B cell (primary cell): Measurements from ENCODE around the gene PFDN2. TPM values are rescaled to one million over a fixed set of nuclear protein-coding genes. Genes with fewer than 3 reads are reported as not detected.

Experiments
- ATAC-seq: fragments of 200-7000 bp; cut with Tn5 transposase; one replicate; pipeline ENCODE4 v1.10.0; 2021; ENCODE audit warnings: low read depth, mild to moderate bottlenecking, moderate number of reproducible peaks, moderate library complexity
- CTCF ChIA-PET: fragments of 350-600 bp; sonication (Branson Sonifier 250); formaldehyde crosslinking; loops from one replicate; lab custom pipeline; 2021; ENCODE audit warnings: antibody characterized with exemption, inconsistent platforms; lab: Charles Lee
- POLR2A ChIA-PET: fragments of 350-600 bp; sonication (Branson Sonifier 250); formaldehyde crosslinking; loops from one replicate; lab custom pipeline; 2021; ENCODE audit warnings: antibody characterized with exemption; lab: Charles Lee
- DNase-seq: peaks from one replicate; pipeline ENCODE4 v3.0.0; 2013
- H2AFZ ChIP-seq: 2 replicates; pipeline ENCODE4 v1.6.1; 2012; ENCODE audit warnings: mild to moderate bottlenecking, low read depth, low read length; ENCODE audit not compliant: insufficient read depth, poor library complexity, severe bottlenecking
- H3K27ac ChIP-seq, 2 donors: 1 replicate in 1 of 2; 2 replicates in 1 of 2; pipeline ENCODE4 v1.5.1; 2012 to 2013; ENCODE audit warnings: low read length in 2 of 2, mild to moderate bottlenecking in 2 of 2, moderate library complexity in 1 of 2
- H3K27me3 ChIP-seq, 4 experiments: fragments of 200-600 bp in 1 of 4; sonication (generic) in 1 of 4; replicated peaks in 1 of 4; 1 replicate in 2 of 4; 2 replicates in 2 of 4; pipeline versions ENCODE4 v1.6.1 to v1.7.0; 2013 to 2016; ENCODE audit warnings: low read length in 3 of 4, mild to moderate bottlenecking in 2 of 4, mixed read lengths in 1 of 4, moderate library complexity in 1 of 4; ENCODE audit not compliant: insufficient read depth in 4 of 4, control insufficient read depth in 3 of 4; ENCODE audit errors: control extremely low read depth in 1 of 4
- H3K36me3 ChIP-seq, 2 experiments: replicated peaks in 1 of 2; 1 replicate in 1 of 2; 2 replicates in 1 of 2; pipeline versions ENCODE4 v1.6.1 to v1.7.1; 2013; ENCODE audit warnings: low read length in 1 of 2; ENCODE audit not compliant: insufficient read depth in 2 of 2, control insufficient read depth in 1 of 2; ENCODE audit errors: control extremely low read depth in 1 of 2, extremely low read depth in 1 of 2
- H3K4me1 ChIP-seq, 2 donors: fragments of 200-600 bp in 1 of 2; sonication (generic) in 1 of 2; 1 replicate in 1 of 2; 2 replicates in 1 of 2; pipeline versions ENCODE4 v1.5.1 to v1.6.1; 2013 to 2017; ENCODE audit warnings: low read length in 2 of 2; ENCODE audit not compliant: control insufficient read depth in 2 of 2, insufficient read depth in 2 of 2
- H3K4me2 ChIP-seq: replicated peaks from 2 replicates; pipeline ENCODE3; 2012; ENCODE audit warnings: mild to moderate bottlenecking, low read depth, low read length; ENCODE audit not compliant: poor library complexity, severe bottlenecking
- H3K4me3 ChIP-seq, 5 experiments: fragments of 200-600 bp in 1 of 5; sonication (generic) in 1 of 5; 1 replicate in 3 of 5; 2 replicates in 2 of 5; pipeline versions ENCODE4 v1.5.1 to v1.7.0; 2011 to 2016; ENCODE audit warnings: low read length in 4 of 5, mild to moderate bottlenecking in 4 of 5, low read depth in 2 of 5, control low read depth in 1 of 5, moderate library complexity in 1 of 5; ENCODE audit not compliant: insufficient read depth in 1 of 5; ENCODE audit errors: control extremely low read depth in 1 of 5, extremely low read depth in 1 of 5
- H3K79me2 ChIP-seq: fragments of 200-600 bp; sonication (generic); one replicate; pipeline ENCODE4 v1.6.0; 2016; ENCODE audit warnings: low read length; ENCODE audit not compliant: control insufficient read depth, insufficient read depth
- H3K9ac ChIP-seq: fragments of 200-600 bp; sonication (generic); 2 replicates; pipeline ENCODE4 v1.6.1; 2017; ENCODE audit warnings: mild to moderate bottlenecking, low read length, moderate library complexity
- H3K9me3 ChIP-seq, 3 donors: one replicate each; pipeline versions ENCODE4 v1.6.1 to v1.7.1; 2013; ENCODE audit warnings: low read length in 2 of 3; ENCODE audit not compliant: control insufficient read depth in 2 of 3, insufficient read depth in 1 of 3; ENCODE audit errors: control extremely low read depth in 1 of 3
- H4K20me1 ChIP-seq: 2 replicates; pipeline ENCODE4 v1.6.0; 2012; ENCODE audit warnings: mild to moderate bottlenecking, low read length; ENCODE audit not compliant: insufficient read depth, control insufficient read depth, poor library complexity, severe bottlenecking
- H3K27ac Mint-ChIP-seq: one replicate; pipeline ENCODE4 v1.8.0; 2021; ENCODE audit warnings: mixed read lengths
- H3K27me3 Mint-ChIP-seq: one replicate; pipeline ENCODE4 v1.8.0; 2021; ENCODE audit warnings: mixed read lengths
- H3K4me1 Mint-ChIP-seq: one replicate; pipeline ENCODE4 v1.8.0; 2021; ENCODE audit warnings: mixed read lengths
- H3K4me3 Mint-ChIP-seq: one replicate; pipeline ENCODE4 v1.8.0; 2021; ENCODE audit warnings: mixed read lengths
- H3K9me3 Mint-ChIP-seq: one replicate; pipeline ENCODE4 v1.8.0; 2022; ENCODE audit warnings: mixed read lengths; ENCODE audit not compliant: insufficient read depth
- CTCF ChIP-seq: fragments of 200-600 bp; IDR thresholded peaks from one replicate; pipeline ENCODE4 v1.8.0; 2022; ENCODE audit warnings: antibody characterized with exemption, mild to moderate bottlenecking
- EZH2 ChIP-seq: IDR thresholded peaks from 2 replicates; pipeline ENCODE4 v1.6.1; 2012; ENCODE audit warnings: borderline replicate concordance, low read depth, mild to moderate bottlenecking, moderate library complexity, low read length; ENCODE audit not compliant: insufficient read depth, poor library complexity, severe bottlenecking
- WGBS: methylation state at CpG from one replicate; pipeline ENCODE4 v1.1.5; 2013; ENCODE audit warnings: missing lambda C conversion rate; ENCODE audit not compliant: insufficient coverage; 5-methylcytosine and 5-hydroxymethylcytosine counted together
- intact Hi-C: fragments of 100-400 bp; cut with micrococcal nuclease; formaldehyde crosslinking; loops from one replicate; pipeline ENCODE4 v1.10.0; 2022
- polyA plus RNA-seq: library from polyadenylated mRNA; depleted of rRNA; stranded (reverse); fragments of >200 nt; gene quantifications from 2 replicates; pipeline ENCODE4 v1.2.3, GENCODE V29; 2012
- total RNA-seq, 2 donors: library from RNA; stranded (reverse); fragments of 120-200 nt in 1 of 2; gene quantifications; 1 replicate in 1 of 2; 2 replicates in 1 of 2; pipeline versions ENCODE4 v1.2.3 to v1.2.4, GENCODE V29; 2013 to 2022

The PFDN2 gene
- total and polyA plus RNA-seq, 2 donors (not counting 1 experiment from before 2014, with no cell fraction given) = 29.9 to 43.2 TPM

GRCh38 chr1:161081519-161081918, 36.3 kb downstream of the PFDN2 start:
- H3K27me3 Mint-ChIP-seq = peaks cover 7% of the 10 kb centered on the region
- H3K4me3 Mint-ChIP-seq = no peak overlapping the region
- ChIA-PET POLR2A (no interaction called here), CTCF (no interaction called here)
- no peaks in the 10 kb centered on the region for H3K4me1 Mint-ChIP-seq
- H3K27ac Mint-ChIP-seq = no peak overlapping the region
- Histone ChIP-seq H3K27ac (no peak overlapping the region), H3K79me2 (no peaks in the 10 kb centered on the region), H3K4me2 (no peak overlapping the region), H3K9ac (no peak overlapping the region), H4K20me1 (no peaks in the 10 kb centered on the region), H3K9me3 (no peaks in the 10 kb centered on the region), H3K4me3 (no peak overlapping the region), H3K36me3 (no peaks in the 10 kb centered on the region), H3K27me3 (no peaks in the 10 kb centered on the region), H3K4me1 (no peaks in the 10 kb centered on the region), H2AFZ (no peak overlapping the region)
- no peaks in the 10 kb centered on the region for H3K9me3 Mint-ChIP-seq
- no peak for TF ChIP-seq EZH2
- no peak for TF ChIP-seq CTCF
- intact Hi-C loops = no loop called here
- ATAC-seq (no peak), DNase-seq (no peak)
- WGBS = 80% methylated on average over 5 of the region's 5 CpGs

- no peak overlapping the region for H3K4me3 Mint-ChIP-seq
- DNase-seq (no peak), ATAC-seq (no peak)
- peaks cover 4% of the 10 kb centered on the region for H3K27me3 Mint-ChIP-seq
- Histone ChIP-seq H3K27me3 (no peaks in the 10 kb centered on the region), H3K9me3 (no peaks in the 10 kb centered on the region), H3K27ac (no peak overlapping the region), H3K36me3 (no peaks in the 10 kb centered on the region), H3K79me2 (no peaks in the 10 kb centered on the region), H3K4me2 (no peak overlapping the region), H3K4me3 (no peak overlapping the region), H2AFZ (no peak overlapping the region), H3K4me1 (no peaks in the 10 kb centered on the region), H3K9ac (no peak overlapping the region), H4K20me1 (no peaks in the 10 kb centered on the region)
- H3K27ac Mint-ChIP-seq = no peak overlapping the region
- TF ChIP-seq CTCF = no peak
- no peaks in the 10 kb centered on the region for H3K9me3 Mint-ChIP-seq
- intact Hi-C loops = no loop called here
- WGBS = 93% methylated on average over 4 of the region's 5 CpGs
- ChIA-PET CTCF (no interaction called here), POLR2A (no interaction called here)
- no peaks in the 10 kb centered on the region for H3K4me1 Mint-ChIP-seq
These were observed 37.1 kb downstream of the PFDN2 start for GRCh38 chr1:161080441-161081405.
